WTC11 (cell line): ENCODE data around the gene MSH2. TPM values are rescaled to one million over a fixed set of nuclear protein-coding genes. Genes with fewer than 3 reads are reported as not detected.
A peak's percentile ranks its signal among the peaks of the same experiment; 100 is the strongest.
"Not testable (repeated sequence)": the region's sequence is repeated elsewhere in the genome, so short reads cannot be mapped to it uniquely, and the experiment has no call there.

ENCODE experiments used
- ATAC-seq: fragments of 200-7000 bp; cut with Tn5 transposase; 2 replicates; pipeline ENCODE4 v1.10.0; 2021; ENCODE audit warnings: mild to moderate bottlenecking, moderate library complexity
- CTCF ChIA-PET: fragments of 300-600 bp; sonication (Branson Sonifier 250); formaldehyde crosslinking; loops from one replicate; lab custom pipeline; 2021; ENCODE audit warnings: antibody characterized with exemption; lab: Charles Lee
- POLR2A ChIA-PET: fragments of 350-600 bp; sonication (Branson Sonifier 250); formaldehyde crosslinking; loops from one replicate; lab custom pipeline; 2021; ENCODE audit warnings: antibody characterized with exemption; lab: Charles Lee
- DNase-seq: peaks from one replicate; pipeline ENCODE4 v3.0.0; 2021; ENCODE audit warnings: low spot score
- H3K27ac Mint-ChIP-seq: 2 replicates; pipeline ENCODE4 v1.8.0; 2021; ENCODE audit warnings: mixed read lengths
- H3K27me3 Mint-ChIP-seq: 2 replicates; pipeline ENCODE4 v1.8.0; 2021; ENCODE audit warnings: low read depth, mild to moderate bottlenecking, moderate library complexity, mixed read lengths
- H3K36me3 Mint-ChIP-seq: 2 replicates; pipeline ENCODE4 v1.8.0; 2021; ENCODE audit warnings: mixed read lengths
- H3K4me1 Mint-ChIP-seq: 2 replicates; pipeline ENCODE4 v1.8.0; 2022; ENCODE audit warnings: mixed read lengths
- H3K4me3 Mint-ChIP-seq: 2 replicates; pipeline ENCODE4 v1.8.0; 2021; ENCODE audit warnings: mild to moderate bottlenecking, moderate library complexity, mixed read lengths
- H3K9me3 Mint-ChIP-seq: 2 replicates; pipeline ENCODE4 v1.8.0; 2021; ENCODE audit warnings: mixed read lengths
- ATF3 ChIP-seq: sonication (generic); formaldehyde crosslinking; conservative IDR thresholded peaks from 2 replicates; pipeline ENCODE4 v1.8.1; 2022; ENCODE audit warnings: mild to moderate bottlenecking, missing genetic modification reagents
- EMX1 ChIP-seq: fragments of 250-450 bp; sonication (Bioruptor Pico); IDR thresholded peaks from 2 replicates; pipeline ENCODE4 v1.8.0; 2021; ENCODE audit warnings: mild to moderate bottlenecking
- ESRRA ChIP-seq: sonication (generic); formaldehyde crosslinking; IDR thresholded peaks from 2 replicates; pipeline ENCODE4 v1.8.1; 2022; ENCODE audit warnings: mild to moderate bottlenecking, missing genetic modification reagents, borderline replicate concordance
- GABPB1 ChIP-seq: sonication (generic); formaldehyde crosslinking; IDR thresholded peaks from 2 replicates; pipeline ENCODE4 v1.8.1; 2023; ENCODE audit warnings: mild to moderate bottlenecking, missing genetic modification reagents
- GRHL2 ChIP-seq: fragments of 250-450 bp; sonication (Bioruptor Pico); IDR thresholded peaks from 2 replicates; pipeline ENCODE4 v1.8.0; 2022; ENCODE audit warnings: mild to moderate bottlenecking, moderate library complexity; ENCODE audit not compliant: insufficient replicate concordance, severe bottlenecking
- MXD4 ChIP-seq: fragments of 250-450 bp; sonication (Bioruptor Pico); IDR thresholded peaks from 2 replicates; pipeline ENCODE4 v1.8.0; 2021; ENCODE audit warnings: mild to moderate bottlenecking, moderate library complexity, borderline replicate concordance
- NFATC4 ChIP-seq: fragments of 250-450 bp; sonication (Bioruptor Pico); IDR thresholded peaks from 2 replicates; pipeline ENCODE4 v1.9.0; 2021; ENCODE audit warnings: mild to moderate bottlenecking
- NFE2L1 ChIP-seq: sonication (generic); formaldehyde crosslinking; IDR thresholded peaks from 2 replicates; pipeline ENCODE4 v1.8.1; 2023; ENCODE audit warnings: missing genetic modification reagents
- NR2C2 ChIP-seq: sonication (generic); formaldehyde crosslinking; IDR thresholded peaks from 2 replicates; pipeline ENCODE4 v1.8.0; 2022; ENCODE audit warnings: mild to moderate bottlenecking, missing genetic modification reagents
- OVOL2 ChIP-seq: fragments of 250-450 bp; sonication (Bioruptor Pico); IDR thresholded peaks from 2 replicates; pipeline ENCODE4 v1.9.0; 2021; ENCODE audit warnings: mild to moderate bottlenecking, borderline replicate concordance
- PRDM15 ChIP-seq: sonication (generic); formaldehyde crosslinking; IDR thresholded peaks from 2 replicates; pipeline ENCODE4 v1.8.0; 2022; ENCODE audit warnings: missing genetic modification reagents
- SMAD3 ChIP-seq: sonication (generic); formaldehyde crosslinking; IDR thresholded peaks from 2 replicates; pipeline ENCODE4 v1.8.0; 2022; ENCODE audit warnings: missing genetic modification reagents, mild to moderate bottlenecking, borderline replicate concordance
- SMAD4 ChIP-seq: sonication (generic); formaldehyde crosslinking; IDR thresholded peaks from 2 replicates; pipeline ENCODE4 v1.8.0; 2022; ENCODE audit warnings: mild to moderate bottlenecking, missing genetic modification reagents
- SP1 ChIP-seq: sonication (generic); formaldehyde crosslinking; conservative IDR thresholded peaks from 2 replicates; pipeline ENCODE4 v1.8.1; 2022; ENCODE audit warnings: missing genetic modification reagents
- ZMAT4 ChIP-seq: fragments of 250-450 bp; sonication (Bioruptor Pico); IDR thresholded peaks from 2 replicates; pipeline ENCODE4 v1.9.0; 2021; ENCODE audit warnings: mild to moderate bottlenecking
- ZNF219 ChIP-seq: sonication (generic); formaldehyde crosslinking; IDR thresholded peaks from 2 replicates; pipeline ENCODE4 v1.8.0; 2023; ENCODE audit warnings: missing genetic modification reagents, mild to moderate bottlenecking, borderline replicate concordance
- ZNF416 ChIP-seq: fragments of 250-450 bp; sonication (Bioruptor Pico); IDR thresholded peaks from 2 replicates; pipeline ENCODE4 v1.9.0; 2021; ENCODE audit warnings: mild to moderate bottlenecking, inconsistent platforms
- ZNF512 ChIP-seq: sonication (generic); formaldehyde crosslinking; IDR thresholded peaks from 2 replicates; pipeline ENCODE4 v1.8.1; 2022; ENCODE audit warnings: missing genetic modification reagents, borderline replicate concordance
- total RNA-seq: library from RNA; stranded (reverse); gene quantifications from 3 replicates; pipeline ENCODE4 v1.2.3, GENCODE V29; 2021

MSH2 gene
- total RNA-seq, 1 experiment from 2014 or later: 244 TPM

GRCh38 chr2:47359375-47359868, 43.5 kb upstream of the MSH2 start (continued):
- TF ChIP-seq ZMAT4 (CRISPR knock-in tag): no peak
- TF ChIP-seq EMX1: no peak
- no peak for TF ChIP-seq ZNF512 (CRISPR knock-in tag)
- no peak for TF ChIP-seq NR2C2 (CRISPR knock-in tag)
- TF ChIP-seq ZNF416: no peak
- TF ChIP-seq GRHL2 (CRISPR knock-in tag): no peak
- no peak for TF ChIP-seq PRDM15 (CRISPR knock-in tag)
- TF ChIP-seq ATF3 (CRISPR knock-in tag): no peak
- TF ChIP-seq, all 79 proteins: peak for 0

- ChIA-PET CTCF (interaction anchor here (0.5 to 0.6 kb wide), 2 partner anchors 61 to 122 kb away, joined by 3 to 4 read pairs; no protein-coding TSS in a partner anchor), POLR2A (no interaction called here)
- Mint-ChIP-seq H3K9me3 (no peaks in the 10 kb centered on the region), H3K27me3 (peaks cover 4% of the 10 kb centered on the region; the same call in 1 of the 2 replicates), H3K27ac (no peak overlapping the region), H3K4me3 (no peak overlapping the region), H3K36me3 (no peaks in the 10 kb centered on the region), H3K4me1 (peaks cover 11% of the 10 kb centered on the region)
- no peak for TF ChIP-seq SP1 (CRISPR knock-in tag)
- no peak for TF ChIP-seq ESRRA (CRISPR knock-in tag)
- no peak for TF ChIP-seq MXD4 (CRISPR knock-in tag)
- TF ChIP-seq ZNF219 (CRISPR knock-in tag): no peak
- no peak for TF ChIP-seq SMAD4 (CRISPR knock-in tag)
- TF ChIP-seq SMAD3 (CRISPR knock-in tag): no peak
- no peak for TF ChIP-seq NFE2L1 (CRISPR knock-in tag)
- TF ChIP-seq OVOL2 (CRISPR knock-in tag): no peak
- DNase-seq: no peak
- no peak for ATAC-seq
Measured at GRCh38 chr2:47360283-47360682, 42.7 kb upstream of the MSH2 start.

- H3K9me3 Mint-ChIP-seq: no peaks in the 10 kb centered on the region
- TF ChIP-seq NFATC4 (CRISPR knock-in tag) (no peak), GABPB1 (0 out of 2 replicates have a peak, but pooled peaks have one; percentile 13)
- TF ChIP-seq, all 79 proteins: peak for 1
- Mint-ChIP-seq H3K4me3 (no peak overlapping the region), H3K36me3 (no peaks in the 10 kb centered on the region), H3K27me3 (peaks cover 4% of the 10 kb centered on the region; the same call in 1 of the 2 replicates), H3K27ac (no peak overlapping the region), H3K4me1 (peaks cover 11% of the 10 kb centered on the region)
- POLR2A ChIA-PET: no interaction called here
- no peak for DNase-seq
- no peak for ATAC-seq
- CTCF ChIA-PET: interaction anchor here (1.0 kb wide), 1 partner anchor 27 kb away, joined by 4 read pairs; no protein-coding TSS in a partner anchor
Measured at GRCh38 chr2:47360927-47361326, 42.0 kb upstream of the MSH2 start.

- DNase-seq, ATAC-seq, H3K27me3 Mint-ChIP-seq, H3K9me3 Mint-ChIP-seq, H3K4me3 Mint-ChIP-seq, POLR2A ChIA-PET, H3K36me3 Mint-ChIP-seq, H3K27ac Mint-ChIP-seq: not testable (repeated sequence)
- CTCF ChIA-PET: interaction anchor here (1.0 kb wide), 1 partner anchor 26 kb away, joined by 4 read pairs; no protein-coding TSS in a partner anchor
- peaks cover 11% of the 10 kb centered on the region for H3K4me1 Mint-ChIP-seq
Measured at GRCh38 chr2:47361505-47362229, 41.3 kb upstream of the MSH2 start.
